Breast epithelium (tissue), 3 donors: Measurements from ENCODE around the gene LRRD1.

Experiments
- POLR2A ChIP-seq: fragments of 450-650 bp; IDR thresholded peaks from one replicate; pipeline ENCODE4 v1.6.1; 2016; ENCODE audit warnings: antibody characterized with exemption, mild to moderate bottlenecking, moderate library complexity
- POLR2AphosphoS5 ChIP-seq, 3 donors: sonication (generic); formaldehyde crosslinking; IDR thresholded peaks; one replicate each; pipeline ENCODE4 v1.6.1; 2017; ENCODE audit warnings: antibody characterized with exemption in 3 of 3
- TF ChIP-seq, protein P1 (sequence below), 3 donors: fragments of 450-650 bp; IDR thresholded peaks; one replicate each; pipeline ENCODE4 v1.5.1; 2016 to 2017; ENCODE audit warnings: antibody characterized with exemption in 3 of 3, mild to moderate bottlenecking in 3 of 3, moderate library complexity in 3 of 3

DNA sequence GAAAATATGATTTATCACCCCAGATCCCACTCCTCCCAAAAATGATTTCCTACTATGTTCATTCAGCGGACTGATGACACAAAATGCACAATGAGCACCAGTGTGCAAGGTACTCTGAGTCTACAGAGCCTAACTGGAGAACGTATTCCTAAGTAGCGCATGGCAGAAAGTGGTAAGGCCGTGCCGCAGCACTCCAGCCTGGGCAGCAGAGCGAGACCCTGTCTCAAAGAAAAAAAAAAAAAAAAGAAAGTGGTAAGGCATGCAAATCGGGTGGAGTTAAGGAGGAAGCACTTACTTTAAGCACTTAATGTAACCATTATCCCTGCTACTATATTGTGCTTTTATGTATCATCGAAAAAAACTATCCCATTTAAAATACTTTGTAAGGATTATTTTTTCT is 70.1 kb downstream of the LRRD1 start:
- TF ChIP-seq POLR2A (no peak), POLR2AphosphoS5 (IDR thresholded peaks at IDR 0.05) (no peak)
- TF ChIP-seq, protein P1, sequence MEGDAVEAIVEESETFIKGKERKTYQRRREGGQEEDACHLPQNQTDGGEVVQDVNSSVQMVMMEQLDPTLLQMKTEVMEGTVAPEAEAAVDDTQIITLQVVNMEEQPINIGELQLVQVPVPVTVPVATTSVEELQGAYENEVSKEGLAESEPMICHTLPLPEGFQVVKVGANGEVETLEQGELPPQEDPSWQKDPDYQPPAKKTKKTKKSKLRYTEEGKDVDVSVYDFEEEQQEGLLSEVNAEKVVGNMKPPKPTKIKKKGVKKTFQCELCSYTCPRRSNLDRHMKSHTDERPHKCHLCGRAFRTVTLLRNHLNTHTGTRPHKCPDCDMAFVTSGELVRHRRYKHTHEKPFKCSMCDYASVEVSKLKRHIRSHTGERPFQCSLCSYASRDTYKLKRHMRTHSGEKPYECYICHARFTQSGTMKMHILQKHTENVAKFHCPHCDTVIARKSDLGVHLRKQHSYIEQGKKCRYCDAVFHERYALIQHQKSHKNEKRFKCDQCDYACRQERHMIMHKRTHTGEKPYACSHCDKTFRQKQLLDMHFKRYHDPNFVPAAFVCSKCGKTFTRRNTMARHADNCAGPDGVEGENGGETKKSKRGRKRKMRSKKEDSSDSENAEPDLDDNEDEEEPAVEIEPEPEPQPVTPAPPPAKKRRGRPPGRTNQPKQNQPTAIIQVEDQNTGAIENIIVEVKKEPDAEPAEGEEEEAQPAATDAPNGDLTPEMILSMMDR (IDR thresholded peaks at IDR 0.05), result no peak
